CD4-positive, alpha-beta T cell (primary cell): ENCODE data around the gene RPS16. TPM values are rescaled to one million over a fixed set of nuclear protein-coding genes. Genes with fewer than 3 reads are reported as not detected.

Source experiments
- ATAC-seq: fragments of 200-7000 bp; cut with Tn5 transposase; one replicate; pipeline ENCODE4 v1.10.0; 2022; ENCODE audit warnings: mild to moderate bottlenecking; ENCODE audit not compliant: poor library complexity
- CTCF ChIA-PET: fragments of 350-600 bp; sonication (Branson Sonifier 250); formaldehyde crosslinking; loops from one replicate; lab custom pipeline; 2021; ENCODE audit warnings: antibody characterized with exemption, inconsistent platforms; lab: Charles Lee
- POLR2A ChIA-PET: fragments of 350-600 bp; sonication (Branson Sonifier 250); formaldehyde crosslinking; loops from one replicate; lab custom pipeline; 2021; ENCODE audit warnings: antibody characterized with exemption, inconsistent platforms; lab: Charles Lee
- DNase-seq, 14 experiments: peaks; one replicate each; pipeline ENCODE4 v3.0.0-alpha.2; 2013 to 2020; ENCODE audit warnings: mixed read lengths in 2 of 14
- H3K27ac ChIP-seq, 2 donors: one replicate each; pipeline versions ENCODE4 v1.5.1 to v1.7.0; 2013; ENCODE audit warnings: low read length in 2 of 2, low read depth in 1 of 2, mild to moderate bottlenecking in 1 of 2
- H3K27me3 ChIP-seq, 2 experiments: 1 replicate in 1 of 2; 2 replicates in 1 of 2; pipeline versions ENCODE4 v1.6.1 to v1.7.0; 2013; ENCODE audit warnings: low read length in 2 of 2, control low read depth in 1 of 2, mild to moderate bottlenecking in 1 of 2, moderate library complexity in 1 of 2; ENCODE audit not compliant: insufficient read depth in 2 of 2, control insufficient read depth in 1 of 2
- H3K36me3 ChIP-seq: one replicate; pipeline ENCODE4 v1.6.1; 2013; ENCODE audit warnings: low read length, control low read depth; ENCODE audit not compliant: insufficient read depth
- H3K4me1 ChIP-seq: one replicate; pipeline ENCODE4 v1.6.1; 2013; ENCODE audit warnings: low read length, control low read depth; ENCODE audit not compliant: insufficient read depth
- H3K4me3 ChIP-seq: one replicate; pipeline ENCODE4 v1.5.1; 2013; ENCODE audit warnings: mild to moderate bottlenecking, low read length, moderate library complexity
- H3K9me3 ChIP-seq, 2 experiments: 1 replicate in 1 of 2; 2 replicates in 1 of 2; pipeline versions ENCODE4 v1.6.1 to v1.7.0; 2013; ENCODE audit warnings: low read length in 2 of 2, mild to moderate bottlenecking in 2 of 2, control low read depth in 1 of 2, moderate library complexity in 1 of 2; ENCODE audit not compliant: control insufficient read depth in 1 of 2, insufficient read depth in 1 of 2
- H3K27ac Mint-ChIP-seq: one replicate; pipeline ENCODE4 v1.8.0; 2020; ENCODE audit warnings: mixed read lengths
- H3K27me3 Mint-ChIP-seq: one replicate; pipeline ENCODE4 v1.8.0; 2021; ENCODE audit warnings: mixed read lengths
- H3K36me3 Mint-ChIP-seq: one replicate; pipeline ENCODE4 v1.8.0; 2021; ENCODE audit warnings: low read depth, mixed read lengths
- H3K4me1 Mint-ChIP-seq: one replicate; pipeline ENCODE4 v1.8.0; 2021; ENCODE audit warnings: low read depth, mixed read lengths
- H3K4me3 Mint-ChIP-seq: one replicate; pipeline ENCODE4 v1.8.0; 2020; ENCODE audit warnings: mild to moderate bottlenecking, mixed read lengths
- H3K9me3 Mint-ChIP-seq: one replicate; pipeline ENCODE4 v1.8.0; 2020; ENCODE audit warnings: mixed read lengths
- CTCF ChIP-seq: fragments of 200-600 bp; IDR thresholded peaks from one replicate; pipeline ENCODE4 v1.8.0; 2022; ENCODE audit warnings: antibody characterized with exemption, mild to moderate bottlenecking
- intact Hi-C, 2 experiments: fragments of 100-400 bp; cut with DNase I in 1 of 2; cut with micrococcal nuclease in 1 of 2; formaldehyde crosslinking; loops; one replicate each; pipeline versions ENCODE4 v1.15.1 to v1.9.0; 2023 to 2025; cut with DNase I, micrococcal nuclease
- total RNA-seq, 174 experiments: library from RNA in 2 of 174; stranded (reverse) in 2 of 174; gene quantifications; one replicate each; pipeline ENCODE4 v1.2.3 and lab custom pipeline; 2021 to 2026

RPS16 gene
- total RNA-seq, 2 experiments from 2014 or later = 4,625 to 4,839 TPM

DNA sequence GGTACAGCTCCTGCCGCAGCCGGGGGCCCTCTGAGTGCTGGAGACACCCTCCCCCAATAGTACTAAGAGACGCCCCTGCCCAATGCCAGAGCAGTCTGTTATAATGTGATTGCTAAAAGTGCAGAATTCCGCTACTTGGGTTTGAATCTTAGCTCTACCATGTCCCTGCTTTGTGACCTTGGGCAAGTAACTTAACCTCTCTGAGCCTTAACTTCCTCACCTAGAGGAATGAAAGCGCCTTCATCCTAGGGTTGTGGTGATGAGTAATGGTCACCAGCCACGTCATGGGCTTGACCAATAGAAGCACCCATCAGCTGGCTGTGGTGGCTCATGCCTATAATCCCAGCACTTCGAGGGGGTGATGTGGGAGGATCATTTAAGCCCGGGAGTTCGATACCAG lies 16.7 kb downstream of the RPS16 start:
- Mint-ChIP-seq H3K9me3 (no peaks in the 10 kb centered on the region), H3K4me1 (peaks cover 7% of the 10 kb centered on the region), H3K36me3 (peaks cover 45% of the 10 kb centered on the region), H3K4me3 (no peak overlapping the region), H3K27ac (peak overlapping the region; percentile 42), H3K27me3 (no peaks in the 10 kb centered on the region)
- no peak for TF ChIP-seq CTCF
- Histone ChIP-seq H3K9me3 (no peaks in the 10 kb centered on the region), H3K36me3 (peaks cover 29% of the 10 kb centered on the region), H3K27ac (no peak overlapping the region), H3K27me3 (no peaks in the 10 kb centered on the region), H3K4me3 (no peak overlapping the region), H3K4me1 (peaks cover 13% of the 10 kb centered on the region)
- ATAC-seq (no peak), DNase-seq (peak in 2 of 14 experiments; percentile 19 to 41)
- ChIA-PET CTCF (no interaction called here), POLR2A (interaction anchor here (1.0 to 2.2 kb wide), 2 partner anchors 17 to 28 kb away, joined by 5 to 8 read pairs; partner anchors contain the start of genes MED29, PAF1 and RPS16)
- intact Hi-C loops = loop anchor here in 1 of 2 experiments (10.0 kb wide), 1 partner anchor 294 kb away; the partner anchor contains the start of gene PAK4

DNA sequence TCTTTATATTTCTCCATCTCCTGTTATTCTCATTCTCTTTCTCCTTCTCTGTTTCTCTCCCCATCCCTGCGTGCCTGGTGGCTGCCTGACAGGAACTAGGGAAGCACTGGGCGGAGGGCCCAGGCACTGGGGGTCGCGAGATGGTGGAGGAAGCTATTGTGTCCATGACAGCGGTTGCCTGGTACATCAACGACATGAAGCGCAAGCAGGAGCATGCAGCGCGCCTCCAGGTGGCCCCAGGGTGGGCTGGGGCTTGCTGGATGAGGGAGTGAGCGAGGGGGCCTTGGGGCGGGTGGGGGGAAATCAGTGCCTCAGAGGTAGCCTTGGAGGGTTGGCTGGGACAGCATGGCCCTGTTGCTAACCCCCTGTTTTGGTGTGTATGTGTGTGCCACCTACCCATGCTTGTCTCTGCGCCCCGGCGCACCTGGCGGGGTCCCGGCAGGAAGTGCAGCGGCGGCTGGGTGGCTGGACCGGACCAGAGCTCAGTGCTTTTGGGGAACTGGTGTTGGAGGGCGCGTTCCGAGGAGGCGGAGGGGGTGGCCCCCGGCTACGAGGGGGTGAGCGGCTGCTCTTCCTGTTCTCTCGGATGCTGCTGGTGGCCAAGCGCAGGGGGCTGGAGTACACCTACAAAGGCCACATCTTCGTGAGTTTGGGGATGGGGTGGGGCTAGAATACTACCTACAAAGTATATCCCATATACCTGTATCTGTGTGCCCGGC lies 18.1 kb downstream of the RPS16 start:
- H3K27me3 Mint-ChIP-seq = no peaks in the 10 kb centered on the region
- CTCF ChIA-PET = no interaction called here

More for the DNA sequence above, 18.1 kb downstream of the RPS16 start:
- Histone ChIP-seq H3K27me3 (no peaks in the 10 kb centered on the region), H3K4me1 (peaks cover 25% of the 10 kb centered on the region), H3K27ac (no peak overlapping the region), H3K9me3 (no peaks in the 10 kb centered on the region), H3K36me3 (peaks cover 16% of the 10 kb centered on the region), H3K4me3 (no peak overlapping the region)
- Mint-ChIP-seq H3K4me1 (peaks cover 12% of the 10 kb centered on the region), H3K9me3 (no peaks in the 10 kb centered on the region), H3K36me3 (peaks cover 39% of the 10 kb centered on the region), H3K4me3 (peak overlapping the region; percentile 75), H3K27ac (peak overlapping the region; percentile 27)
- DNase-seq (peak in 2 of 14 experiments; percentile 23 to 44), ATAC-seq (no peak)
- intact Hi-C loops = loop anchor here in 1 of 2 experiments (10.0 kb wide), 1 partner anchor 293 kb away; the partner anchor contains the start of gene PAK4
- no peak for TF ChIP-seq CTCF
- POLR2A ChIA-PET = interaction anchor here (2.2 kb wide), 2 partner anchors 18 kb away, joined by 8 to 14 read pairs; partner anchors contain the start of gene RPS16
